ENCODE measurements around the gene CCDC85C. TPM values are rescaled to one million over a fixed set of nuclear protein-coding genes. Genes with fewer than 3 reads are reported as not detected.

CCDC85C gene
- total and polyA plus RNA-seq, 2 experiments from 2014 or later = 4.5 to 24.9 TPM

- no peaks in the 10 kb centered on the region; the same call in 1 of the 2 replicates for H4K20me1 ChIP-seq (replicated peaks; ENCODE audit: insufficient read depth)
- peaks cover 50% of the 10 kb centered on the region for H3K4me1 Mint-ChIP-seq
- H3K79me2 ChIP-seq (replicated peaks; ENCODE audit: insufficient read depth) = no peaks in the 10 kb centered on the region
- no peaks in the 10 kb centered on the region for H3K9me3 Mint-ChIP-seq
- ATAC-seq (no peak), DNase-seq (ENCODE audit: low spot score) (no peak)
- TF ChIP-seq ZNF331 (CRISPR knock-in tag; IDR thresholded peaks at IDR 0.05; ENCODE audit: low read depth) = no peak
- TF ChIP-seq ETS1 (IDR thresholded peaks at IDR 0.05) = no peak
- TF ChIP-seq CTCF (conservative IDR thresholded peaks at IDR 0.05; ENCODE audit: low read depth in 2 of 2) = no peak
- TF ChIP-seq REST (IDR thresholded peaks at IDR 0.05; ENCODE audit: unreplicated experiment) = no peak
- no peak for TF ChIP-seq JUNB (IDR thresholded peaks at IDR 0.05; ENCODE audit: unreplicated experiment)
- TF ChIP-seq STAT1 (IDR thresholded peaks at IDR 0.05; ENCODE audit: unreplicated experiment) = no peak
- no peak for TF ChIP-seq POLR2AphosphoS5 (IDR thresholded peaks at IDR 0.05; ENCODE audit: low read depth)
- TF ChIP-seq EZH2 (IDR thresholded peaks at IDR 0.05; ENCODE audit: low read depth, unreplicated experiment) = no peak
- no peak for TF ChIP-seq NANOG (IDR thresholded peaks at IDR 0.05; ENCODE audit: borderline replicate concordance)
- H3K4me3 Mint-ChIP-seq = no peak overlapping the region
- no peaks in the 10 kb centered on the region for H3K9me2 ChIP-seq (ENCODE audit: insufficient read depth)
- no peak overlapping the region for H3K27ac ChIP-seq (ENCODE audit: low read depth)
- H3K4me2 ChIP-seq = peak overlapping the region; percentile 63; the same call in 1 of the 2 replicates
- no peaks in the 10 kb centered on the region for H3K27me3 ChIP-seq (ENCODE audit: insufficient read depth)
- H3K27ac Mint-ChIP-seq = no peak overlapping the region
- 0 out of 2 replicates have a peak overlapping the region, but pooled peaks have one; percentile 26 for H3K4me3 ChIP-seq
- no peaks in the 10 kb centered on the region; the same call in 2 of the 3 replicates for H3K36me3 Mint-ChIP-seq (ENCODE audit: low read depth)
- H3K36me3 ChIP-seq (ENCODE audit: insufficient read depth) = no peaks in the 10 kb centered on the region
- H3K27me3 Mint-ChIP-seq (ENCODE audit: insufficient read depth, low read depth, poor library complexity) = peaks cover 16% of the 10 kb centered on the region
- H2AFZ ChIP-seq = no peak overlapping the region
- peaks cover 38% of the 10 kb centered on the region for H3K4me1 ChIP-seq (ENCODE audit: insufficient read depth)
- H3F3A ChIP-seq (replicated peaks; ENCODE audit: low read depth) = 0 out of 2 replicates have a peak, but pooled peaks cover 8% of the 10 kb centered on the region
Observed at GRCh38 chr14:99523704-99524055, 80.3 kb downstream of the CCDC85C start.
